Colonic mucosa (tissue), 4 donors: ENCODE data around the gene F12. TPM values are rescaled to one million over a fixed set of nuclear protein-coding genes. Genes with fewer than 3 reads are reported as not detected.

Source experiments
- DNase-seq: peaks from one replicate; pipeline ENCODE4 v3.0.0-alpha.2; 2020
- H3K27ac ChIP-seq: fragments of 200-600 bp; one replicate; pipeline ENCODE4 v1.8.0; 2021
- H3K27me3 ChIP-seq: fragments of 200-600 bp; one replicate; pipeline ENCODE4 v1.8.0; 2021
- H3K36me3 ChIP-seq: fragments of 200-600 bp; one replicate; pipeline ENCODE4 v1.8.0; 2021
- H3K4me1 ChIP-seq: fragments of 200-600 bp; one replicate; pipeline ENCODE4 v1.8.0; 2021; ENCODE audit warnings: mild to moderate bottlenecking
- H3K4me3 ChIP-seq: fragments of 200-600 bp; one replicate; pipeline ENCODE4 v1.8.0; 2021
- H3K9ac ChIP-seq, 2 donors: one replicate each; pipeline ENCODE4 v1.7.0; 2013; ENCODE audit warnings: control low read depth in 2 of 2, low read depth in 2 of 2, low read length in 2 of 2
- H3K9me3 ChIP-seq: fragments of 200-600 bp; one replicate; pipeline ENCODE4 v1.8.0; 2021
- intact Hi-C: fragments of 100-400 bp; cut with DNase I; formaldehyde crosslinking; loops from one replicate; pipeline ENCODE4 v1.14.1; 2022
- total RNA-seq, 2 donors: library from RNA; stranded (reverse); fragmentation: NEBNext Ultra II Directional in 1 of 2; extraction: Animal tissue kit (Norgen Biotek cat#: 25700) in 1 of 2; gene quantifications; one replicate each; pipeline ENCODE4 v1.2.1, GENCODE V29; 2021
- TF ChIP-seq, protein P1 (sequence below): fragments of 200-600 bp; IDR thresholded peaks from one replicate; pipeline ENCODE4 v1.8.0; 2022; ENCODE audit warnings: antibody characterized with exemption, mild to moderate bottlenecking
- donor health status: healthy.
- donor health status: DM: no; HTN: no; CAD: no.
- donor health status: DM: no; HTN: no; CAD: no.

The F12 gene
- total RNA-seq, 2 donors from 2014 or later: 14.7 to 34.0 TPM

DNA sequence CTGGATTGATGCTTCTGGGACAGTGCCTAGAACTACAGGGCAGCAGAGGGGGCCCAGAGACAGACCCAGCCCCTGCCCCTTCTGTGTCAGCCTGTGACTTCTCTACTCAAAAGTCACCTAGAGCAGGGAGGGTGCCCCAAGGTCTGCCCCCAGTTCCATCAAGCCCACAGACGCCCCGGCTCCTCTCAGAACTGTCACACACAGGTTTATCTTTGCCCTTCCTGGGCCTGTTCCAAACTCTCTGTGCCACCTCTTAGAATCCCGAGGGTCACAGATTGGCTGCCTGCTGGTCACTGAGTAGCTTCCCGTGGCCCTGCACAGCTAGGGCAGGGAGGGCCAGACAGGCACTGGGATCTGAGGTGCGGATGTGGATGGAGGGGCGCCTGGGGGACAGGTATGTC lies 49.9 kb downstream of the F12 start:
- Histone ChIP-seq H3K36me3 (no peaks in the 10 kb centered on the region), H3K27ac (no peak overlapping the region), H3K27me3 (no peaks in the 10 kb centered on the region), H3K4me3 (no peak overlapping the region), H3K9ac (no peak overlapping the region), H3K9me3 (no peaks in the 10 kb centered on the region), H3K4me1 (peaks cover 7% of the 10 kb centered on the region)
- TF ChIP-seq, protein P1, sequence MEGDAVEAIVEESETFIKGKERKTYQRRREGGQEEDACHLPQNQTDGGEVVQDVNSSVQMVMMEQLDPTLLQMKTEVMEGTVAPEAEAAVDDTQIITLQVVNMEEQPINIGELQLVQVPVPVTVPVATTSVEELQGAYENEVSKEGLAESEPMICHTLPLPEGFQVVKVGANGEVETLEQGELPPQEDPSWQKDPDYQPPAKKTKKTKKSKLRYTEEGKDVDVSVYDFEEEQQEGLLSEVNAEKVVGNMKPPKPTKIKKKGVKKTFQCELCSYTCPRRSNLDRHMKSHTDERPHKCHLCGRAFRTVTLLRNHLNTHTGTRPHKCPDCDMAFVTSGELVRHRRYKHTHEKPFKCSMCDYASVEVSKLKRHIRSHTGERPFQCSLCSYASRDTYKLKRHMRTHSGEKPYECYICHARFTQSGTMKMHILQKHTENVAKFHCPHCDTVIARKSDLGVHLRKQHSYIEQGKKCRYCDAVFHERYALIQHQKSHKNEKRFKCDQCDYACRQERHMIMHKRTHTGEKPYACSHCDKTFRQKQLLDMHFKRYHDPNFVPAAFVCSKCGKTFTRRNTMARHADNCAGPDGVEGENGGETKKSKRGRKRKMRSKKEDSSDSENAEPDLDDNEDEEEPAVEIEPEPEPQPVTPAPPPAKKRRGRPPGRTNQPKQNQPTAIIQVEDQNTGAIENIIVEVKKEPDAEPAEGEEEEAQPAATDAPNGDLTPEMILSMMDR: no peak
- DNase-seq: no peak
- intact Hi-C loops: no loop called here

DNA sequence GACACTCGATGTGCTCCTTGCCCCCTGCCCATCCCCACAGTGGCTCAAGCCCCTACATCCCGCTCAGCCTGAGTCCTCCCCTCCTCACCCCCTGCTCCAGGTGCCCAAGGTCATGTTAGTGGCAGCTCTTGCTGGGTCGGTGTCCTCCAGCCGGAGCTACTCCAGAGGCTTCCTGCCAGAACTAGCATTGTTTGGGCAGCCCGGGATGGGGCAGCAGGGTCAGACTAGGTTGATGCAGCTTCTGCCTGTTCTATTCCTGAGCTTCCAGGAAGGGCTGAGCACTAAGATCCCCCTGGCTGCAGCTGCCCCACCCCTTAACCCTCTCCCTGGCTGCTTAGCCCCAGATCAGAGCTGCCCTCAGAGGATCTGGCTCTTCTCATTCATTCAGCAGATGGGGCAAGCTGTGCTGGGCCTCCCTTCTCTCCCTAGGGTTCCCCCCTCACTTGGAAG lies 51.0 kb downstream of the F12 start:
- peak overlapping the region; percentile 48 for H3K27ac ChIP-seq
- H3K36me3 ChIP-seq: no peaks in the 10 kb centered on the region
- H3K9ac ChIP-seq: peak overlapping the region; percentile 64 to 75
- TF ChIP-seq, protein P1: no peak
- DNase-seq: no peak
- H3K4me1 ChIP-seq: peaks cover 7% of the 10 kb centered on the region
- H3K9me3 ChIP-seq: no peaks in the 10 kb centered on the region
- H3K4me3 ChIP-seq: peak overlapping the region; percentile 48
- H3K27me3 ChIP-seq: no peaks in the 10 kb centered on the region
- intact Hi-C loops: no loop called here

DNA sequence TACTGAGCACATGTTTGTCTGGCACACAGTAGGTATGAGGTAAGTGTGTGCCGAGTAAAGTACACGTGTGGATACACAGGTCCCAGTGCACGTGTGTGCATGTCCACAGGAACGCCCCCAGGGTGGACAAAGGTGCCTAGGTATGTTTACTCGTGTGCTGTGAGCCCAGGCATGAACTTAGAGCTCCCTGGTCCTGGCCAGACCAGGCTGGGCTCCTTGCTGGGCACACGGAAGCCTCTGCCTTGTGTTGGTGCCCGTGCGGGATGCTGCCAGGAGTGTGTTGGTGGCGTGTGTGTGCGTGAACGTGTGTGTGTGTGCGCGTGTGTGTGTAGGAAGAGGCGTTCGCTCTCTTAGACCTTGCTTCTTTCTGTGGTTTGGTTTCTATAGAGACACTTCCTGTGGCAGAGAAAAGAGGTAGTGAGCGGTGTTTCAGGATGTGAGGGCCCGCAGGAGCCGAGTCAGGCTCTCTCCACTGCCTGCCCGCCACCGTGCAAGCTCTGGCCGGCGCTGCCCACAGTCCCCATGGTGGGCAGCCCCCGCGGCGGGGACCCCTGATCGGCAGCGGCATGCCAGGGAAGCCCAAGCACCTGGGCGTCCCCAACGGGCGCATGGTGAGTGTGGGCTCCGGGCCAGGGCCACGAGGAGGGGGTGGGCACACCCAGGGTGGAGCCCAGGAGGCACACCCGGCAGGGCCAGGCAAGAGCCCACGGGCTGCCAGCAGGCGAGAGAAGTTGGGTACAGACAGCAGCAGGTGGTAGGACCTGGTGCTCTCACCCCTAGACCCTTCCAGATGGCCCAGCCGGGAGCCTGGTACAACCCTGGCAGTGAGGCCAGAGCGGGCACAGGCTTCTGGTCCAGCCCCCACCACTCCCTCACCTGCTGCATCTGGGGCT lies 51.7 kb downstream of the F12 start, which contains the start of gene RGS14:
Gene RGS14 (plus strand): TSS at position 466 of the 893 bp plus-strand sequence. CDS start 101 bp downstream, at position 567.
- H3K27me3 ChIP-seq: no peaks in the 10 kb centered on the region
- no peaks in the 10 kb centered on the region for H3K9me3 ChIP-seq
- H3K4me1 ChIP-seq: peaks cover 7% of the 10 kb centered on the region
- H3K9ac ChIP-seq: peak within 1 kb of the TSS; percentile 64 to 75
- H3K27ac ChIP-seq: peak within 1 kb of the TSS; percentile 48
- TF ChIP-seq, protein P1: no peak
- H3K4me3 ChIP-seq: peak within 1 kb of the TSS; percentile 48
- intact Hi-C loops: no loop called here
- no peaks in the 10 kb centered on the region for H3K36me3 ChIP-seq
- DNase-seq: peak; percentile 71

DNA sequence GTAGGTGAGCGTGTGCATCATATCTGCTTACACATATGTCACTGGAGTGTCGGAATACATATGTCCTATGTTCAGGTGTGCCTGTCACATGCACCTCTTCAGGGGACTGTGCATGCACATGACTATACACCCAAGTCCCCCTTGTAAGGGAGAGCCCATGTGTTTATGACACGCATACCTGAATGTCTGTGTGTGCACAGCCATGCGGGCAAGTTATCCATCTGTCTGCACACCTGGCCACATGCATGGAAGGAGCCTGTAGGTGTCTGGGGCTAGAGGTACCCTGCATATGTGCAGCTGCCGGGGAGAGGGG lies 52.3 kb downstream of the F12 start:
- Histone ChIP-seq H3K36me3 (no peaks in the 10 kb centered on the region), H3K4me1 (peaks cover 7% of the 10 kb centered on the region), H3K27me3 (no peaks in the 10 kb centered on the region), H3K4me3 (no peak overlapping the region), H3K27ac (no peak overlapping the region), H3K9ac (no peak overlapping the region), H3K9me3 (no peaks in the 10 kb centered on the region)
- intact Hi-C loops: no loop called here
- TF ChIP-seq, protein P1: no peak
- no peak for DNase-seq

DNA sequence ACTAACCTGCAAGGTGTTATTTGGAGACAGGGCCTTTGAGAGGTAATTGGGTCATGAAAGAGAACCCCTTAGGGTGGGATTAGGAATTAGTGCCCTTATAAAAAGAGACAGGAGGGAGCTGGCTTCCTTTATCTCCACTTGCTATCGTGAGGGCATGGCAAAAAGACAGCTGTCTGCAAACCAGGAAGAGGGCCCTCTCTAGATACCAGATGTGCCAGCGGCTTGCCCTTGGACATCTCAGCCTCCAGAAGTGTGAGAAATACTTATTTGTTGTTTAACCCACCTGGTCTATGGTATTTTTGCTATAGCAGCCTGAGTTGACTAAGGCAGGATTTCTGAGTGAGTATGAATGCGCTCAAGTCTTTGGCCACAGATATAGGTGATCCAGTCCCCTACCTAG lies 52.6 kb downstream of the F12 start:
- peaks cover 7% of the 10 kb centered on the region for H3K4me1 ChIP-seq

More for the DNA sequence above, 52.6 kb downstream of the F12 start:
- Histone ChIP-seq H3K36me3 (no peaks in the 10 kb centered on the region), H3K27me3 (no peaks in the 10 kb centered on the region), H3K9me3 (no peaks in the 10 kb centered on the region), H3K4me3 (no peak overlapping the region), H3K27ac (no peak overlapping the region), H3K9ac (no peak overlapping the region)
- DNase-seq: no peak
- TF ChIP-seq, protein P1: no peak
- intact Hi-C loops: no loop called here
